Mammary epithelial cell (primary cell): ENCODE data around the gene ARHGAP4.

ENCODE experiments used
- CTCF ChIP-seq, 2 donors: IDR thresholded peaks in 1 of 2; conservative IDR thresholded peaks in 1 of 2; 2 replicates each; pipeline ENCODE4 v1.5.1; 2011 to 2012; ENCODE audit warnings: inconsistent platforms in 2 of 2, low read length in 2 of 2, mild to moderate bottlenecking in 2 of 2, control low read depth in 1 of 2, low read depth in 1 of 2; ENCODE audit not compliant: insufficient read depth in 1 of 2; ENCODE audit errors: extremely low read depth in 1 of 2
- EZH2 ChIP-seq: IDR thresholded peaks from 2 replicates; pipeline ENCODE4 v1.6.1; 2012; ENCODE audit warnings: low read length, inconsistent platforms, borderline replicate concordance

GRCh38 chrX:153871946-153872878 is 53.9 kb downstream of the ARHGAP4 start:
- TF ChIP-seq CTCF (conservative IDR thresholded peaks at IDR 0.05 in 1 of 2, IDR thresholded peaks at IDR 0.05 in 1 of 2; ENCODE audit: extremely low read depth in 1 of 2, insufficient read depth in 1 of 2, low read depth in 1 of 2, low read length in 2 of 2), result no peak
- no peak for TF ChIP-seq EZH2
